HEK293 (cell line): ENCODE measurements around the gene ZFP36.

Source experiments
- AEBP2 ChIP-seq: fragments of 450-650 bp; formaldehyde crosslinking; IDR thresholded peaks from 2 replicates; pipeline ENCODE4 v1.5.1; 2016; ENCODE audit warnings: missing biosample characterization, missing genetic modification characterization, borderline replicate concordance
- GFI1B ChIP-seq: fragments of 450-650 bp; formaldehyde crosslinking; IDR thresholded peaks from 2 replicates; pipeline ENCODE4 v1.5.1; 2016; ENCODE audit warnings: missing biosample characterization, missing genetic modification characterization
- HOXC10 ChIP-seq: sonication (generic); formaldehyde crosslinking; IDR thresholded peaks from 2 replicates; pipeline ENCODE4 v1.8.1; 2023; ENCODE audit warnings: mild to moderate bottlenecking, missing genetic modification reagents
- KLF16 ChIP-seq: fragments of 450-650 bp; formaldehyde crosslinking; IDR thresholded peaks from 2 replicates; pipeline ENCODE4 v1.5.1; 2017; ENCODE audit warnings: missing biosample characterization, missing genetic modification characterization
- SCRT1 ChIP-seq: fragments of 450-650 bp; formaldehyde crosslinking; IDR thresholded peaks from 2 replicates; pipeline ENCODE4 v1.5.1; 2016; ENCODE audit warnings: missing biosample characterization, missing genetic modification characterization, borderline replicate concordance
- SCRT2 ChIP-seq: fragments of 450-650 bp; formaldehyde crosslinking; IDR thresholded peaks from 2 replicates; pipeline ENCODE4 v1.5.1; 2016; ENCODE audit warnings: missing biosample characterization, missing genetic modification characterization
- YY2 ChIP-seq: fragments of 450-650 bp; formaldehyde crosslinking; IDR thresholded peaks from 2 replicates; pipeline ENCODE4 v1.5.1; 2016; ENCODE audit warnings: missing biosample characterization, missing genetic modification characterization
- ZBTB44 ChIP-seq: fragments of 450-650 bp; IDR thresholded peaks from 2 replicates; pipeline ENCODE4 v1.5.1; 2018; ENCODE audit warnings: missing biosample characterization, mild to moderate bottlenecking, missing genetic modification characterization
- ZBTB49 ChIP-seq: fragments of 450-650 bp; formaldehyde crosslinking; IDR thresholded peaks from 2 replicates; pipeline ENCODE4 v1.5.1; 2016; ENCODE audit warnings: missing biosample characterization, missing genetic modification characterization, low read depth
- ZFP41 ChIP-seq: fragments of 450-650 bp; formaldehyde crosslinking; IDR thresholded peaks from 2 replicates; pipeline ENCODE4 v1.5.1; 2016; ENCODE audit warnings: missing biosample characterization, missing genetic modification characterization, borderline replicate concordance
- ZIC2 ChIP-seq: fragments of 450-650 bp; formaldehyde crosslinking; IDR thresholded peaks from 2 replicates; pipeline ENCODE4 v1.5.1; 2016; ENCODE audit warnings: missing biosample characterization, missing genetic modification characterization
- ZNF112 ChIP-seq: fragments of 450-650 bp; formaldehyde crosslinking; IDR thresholded peaks from 2 replicates; pipeline ENCODE4 v1.5.0; 2017; ENCODE audit warnings: missing biosample characterization, missing genetic modification characterization
- ZNF214 ChIP-seq: fragments of 450-650 bp; formaldehyde crosslinking; IDR thresholded peaks from 2 replicates; pipeline ENCODE4 v1.5.1; 2017; ENCODE audit warnings: missing biosample characterization, mild to moderate bottlenecking, missing genetic modification characterization, borderline replicate concordance
- ZNF221 ChIP-seq: fragments of 450-650 bp; formaldehyde crosslinking; IDR thresholded peaks from 2 replicates; pipeline ENCODE4 v1.5.1; 2017; ENCODE audit warnings: missing biosample characterization, missing genetic modification characterization, borderline replicate concordance
- ZNF23 ChIP-seq: fragments of 450-650 bp; formaldehyde crosslinking; IDR thresholded peaks from 2 replicates; pipeline ENCODE4 v1.5.1; 2016; ENCODE audit warnings: missing biosample characterization, missing genetic modification characterization, borderline replicate concordance
- ZNF239 ChIP-seq: fragments of 450-650 bp; formaldehyde crosslinking; IDR thresholded peaks from 2 replicates; pipeline ENCODE4 v1.5.1; 2016; ENCODE audit warnings: missing biosample characterization, missing genetic modification characterization
- ZNF24 ChIP-seq: fragments of 450-650 bp; formaldehyde crosslinking; IDR thresholded peaks from 2 replicates; pipeline ENCODE4 v1.5.1; 2016; ENCODE audit warnings: missing biosample characterization, missing genetic modification characterization
- ZNF280D ChIP-seq: fragments of 450-650 bp; formaldehyde crosslinking; IDR thresholded peaks from 2 replicates; pipeline ENCODE4 v1.5.1; 2016; ENCODE audit warnings: missing biosample characterization, missing genetic modification characterization
- ZNF311 ChIP-seq: fragments of 450-650 bp; formaldehyde crosslinking; IDR thresholded peaks from 2 replicates; pipeline ENCODE4 v1.5.1; 2017; ENCODE audit warnings: missing biosample characterization, missing genetic modification characterization, borderline replicate concordance
- ZNF350 ChIP-seq: fragments of 450-650 bp; formaldehyde crosslinking; IDR thresholded peaks from 2 replicates; pipeline ENCODE4 v1.5.0; 2017; ENCODE audit warnings: missing biosample characterization, mild to moderate bottlenecking, missing genetic modification characterization
- ZNF416 ChIP-seq: fragments of 450-650 bp; formaldehyde crosslinking; IDR thresholded peaks from 2 replicates; pipeline ENCODE4 v1.5.1; 2016; ENCODE audit warnings: missing biosample characterization, missing genetic modification characterization
- ZNF544 ChIP-seq: fragments of 450-650 bp; formaldehyde crosslinking; IDR thresholded peaks from 2 replicates; pipeline ENCODE4 v1.5.0; 2017; ENCODE audit warnings: missing biosample characterization, missing genetic modification characterization
- ZNF580 ChIP-seq: fragments of 450-650 bp; formaldehyde crosslinking; IDR thresholded peaks from 2 replicates; pipeline ENCODE4 v1.5.1; 2016; ENCODE audit warnings: missing biosample characterization, missing genetic modification characterization
- ZNF654 ChIP-seq: fragments of 450-650 bp; formaldehyde crosslinking; IDR thresholded peaks from 2 replicates; pipeline ENCODE4 v1.5.1; 2016; ENCODE audit warnings: low read depth, missing biosample characterization, missing genetic modification characterization
- ZNF658 ChIP-seq: fragments of 450-650 bp; formaldehyde crosslinking; IDR thresholded peaks from 2 replicates; pipeline ENCODE4; 2016; ENCODE audit warnings: missing biosample characterization, missing genetic modification characterization
- ZNF747 ChIP-seq: fragments of 450-650 bp; formaldehyde crosslinking; IDR thresholded peaks from 2 replicates; pipeline ENCODE4 v1.5.1; 2016; ENCODE audit warnings: missing biosample characterization, missing genetic modification characterization
- ZNF785 ChIP-seq: fragments of 450-650 bp; formaldehyde crosslinking; IDR thresholded peaks from 2 replicates; pipeline ENCODE4 v1.5.1; 2016; ENCODE audit warnings: missing biosample characterization, missing genetic modification characterization
- ZNF791 ChIP-seq: fragments of 450-650 bp; formaldehyde crosslinking; IDR thresholded peaks from 2 replicates; pipeline ENCODE4 v1.5.1; 2016; ENCODE audit warnings: missing biosample characterization, missing genetic modification characterization
- ZNF843 ChIP-seq: fragments of 450-650 bp; formaldehyde crosslinking; IDR thresholded peaks from 2 replicates; pipeline ENCODE4 v1.5.1; 2016; ENCODE audit warnings: missing biosample characterization, missing genetic modification characterization
- ZSCAN5A ChIP-seq: fragments of 450-650 bp; formaldehyde crosslinking; IDR thresholded peaks from 2 replicates; pipeline ENCODE4 v1.5.1; 2016; ENCODE audit warnings: missing biosample characterization, missing genetic modification characterization
- ZXDB ChIP-seq: fragments of 450-650 bp; formaldehyde crosslinking; IDR thresholded peaks from 2 replicates; pipeline ENCODE4 v1.5.1; 2016; ENCODE audit warnings: missing biosample characterization, missing genetic modification characterization

The ZFP36 gene

GRCh38 chr19:39409208-39410016 is 2.8 kb downstream of the ZFP36 start (continued):
- TF ChIP-seq ZNF214 (tag by site-specific recombination) (no peak), HOXC10 (CRISPR knock-in tag) (no peak), ZNF280D (tag by site-specific recombination) (peak; percentile 70), ZNF544 (tag by site-specific recombination) (no peak), AEBP2 (tag by site-specific recombination) (no peak), ZNF112 (no peak), ZXDB (tag by site-specific recombination) (peak; percentile 91), ZNF311 (tag by site-specific recombination) (no peak), ZNF654 (tag by site-specific recombination) (no peak; the same call in 1 of the 2 replicates), ZNF747 (no peak), ZNF791 (no peak), SCRT2 (tag by site-specific recombination) (no peak), SCRT1 (tag by site-specific recombination) (no peak), ZNF785 (tag by site-specific recombination) (no peak), ZNF658 (no peak), GFI1B (tag by site-specific recombination) (no peak), ZNF23 (tag by site-specific recombination) (no peak), ZBTB49 (tag by site-specific recombination) (no peak), KLF16 (tag by site-specific recombination) (peak; percentile 85), ZBTB44 (tag by site-specific recombination) (peak; percentile 31), ZNF350 (no peak), ZSCAN5A (tag by site-specific recombination) (no peak), ZIC2 (tag by site-specific recombination) (peak; percentile 52), ZNF239 (no peak), YY2 (tag by site-specific recombination) (no peak), ZNF221 (tag by site-specific recombination) (no peak), ZNF580 (tag by site-specific recombination) (0 out of 2 replicates have a peak, but pooled peaks have one; percentile 15), ZNF24 (tag by site-specific recombination) (peak; percentile 67; the same call in 1 of the 2 replicates), ZNF843 (tag by site-specific recombination) (no peak), ZFP41 (no peak), ZNF416 (tag by site-specific recombination) (no peak)
